HepG2 (cell line): Measurements from ENCODE around the gene RFC2. TPM values are rescaled to one million over a fixed set of nuclear protein-coding genes. Genes with fewer than 3 reads are reported as not detected.

ENCODE experiments used
- ETV5 ChIP-seq: IDR thresholded peaks from 2 replicates; pipeline ENCODE4 v1.6.1; 2018; ENCODE audit warnings: missing biosample characterization, missing genetic modification reagents, inconsistent platforms, borderline replicate concordance
- IKZF4 ChIP-seq: sonication (generic); formaldehyde crosslinking; IDR thresholded peaks from 2 replicates; pipeline ENCODE4 v1.5.1; 2020; ENCODE audit warnings: borderline replicate concordance, mild to moderate bottlenecking, low read depth, missing genetic modification reagents; ENCODE audit errors: not compliant biosample characterization
- NFATC3 ChIP-seq: sonication (generic); formaldehyde crosslinking; IDR thresholded peaks from 2 replicates; pipeline ENCODE4 v1.5.1; 2020; ENCODE audit warnings: mild to moderate bottlenecking, missing genetic modification reagents
- NR3C1 ChIP-seq: sonication (generic); formaldehyde crosslinking; IDR thresholded peaks from 2 replicates; pipeline ENCODE4 v1.4.0; 2020; ENCODE audit warnings: missing genetic modification reagents
- RARA ChIP-seq: IDR thresholded peaks from 2 replicates; pipeline ENCODE4 v1.6.1; 2016; ENCODE audit warnings: missing genetic modification reagents, missing compliant biosample characterization
- TCF7L2 ChIP-seq: IDR thresholded peaks from 2 replicates; pipeline ENCODE4 v1.6.1; 2011; ENCODE audit warnings: mild to moderate bottlenecking, low read depth, low read length, moderate library complexity
- ZNF496 ChIP-seq: sonication (generic); formaldehyde crosslinking; IDR thresholded peaks from 2 replicates; pipeline ENCODE4 v1.8.1; 2023; ENCODE audit warnings: mild to moderate bottlenecking, moderate library complexity, missing genetic modification reagents; ENCODE audit not compliant: insufficient replicate concordance
- ZNF672 ChIP-seq: sonication (generic); formaldehyde crosslinking; IDR thresholded peaks from 2 replicates; pipeline ENCODE4 v1.8.1; 2022; ENCODE audit warnings: missing genetic modification reagents
- polyA plus RNA-seq, 8 experiments: library from polyadenylated mRNA; depleted of rRNA in 3 of 8; stranded (reverse) in 7 of 8; unstranded in 1 of 8; fragments of >200 nt; fragmentation: Illumina TruSeq in 4 of 8; extraction: Trizol in 4 of 8; gene quantifications; 2 replicates each; pipeline versions ENCODE4 v1.2.1 to v1.2.3, GENCODE V29; 2011 to 2016; ENCODE audit warnings: low read depth in 4 of 8, missing spikeins in 1 of 8, mixed read lengths in 1 of 8; ENCODE audit not compliant: insufficient read depth in 1 of 8
- total RNA-seq, 5 experiments: library from RNA; depleted of rRNA; stranded (reverse); fragments of >200 nt; fragmentation: Illumina TruSeq; extraction: Trizol; gene quantifications; 2 replicates each; pipeline ENCODE4 v1.2.3, GENCODE V29; 2016; ENCODE audit warnings: low read depth in 1 of 5
- TF ChIP-seq, protein P1 (sequence below): sonication (generic); formaldehyde crosslinking; IDR thresholded peaks from 2 replicates; pipeline ENCODE4 v1.4.0; 2020; ENCODE audit warnings: missing genetic modification reagents
- TF ChIP-seq, protein P2 (sequence below): sonication (generic); formaldehyde crosslinking; IDR thresholded peaks from 2 replicates; pipeline ENCODE4 v1.4.0; 2020; ENCODE audit warnings: low read depth, mild to moderate bottlenecking, missing genetic modification reagents
- TF ChIP-seq, protein P3 (sequence below): sonication (generic); formaldehyde crosslinking; IDR thresholded peaks from 2 replicates; pipeline ENCODE4 v1.8.0; 2022; ENCODE audit warnings: mild to moderate bottlenecking, missing genetic modification reagents, moderate library complexity
- TF ChIP-seq, protein P4 (sequence below): sonication (generic); formaldehyde crosslinking; IDR thresholded peaks from 2 replicates; pipeline ENCODE4 v1.4.0; 2020; ENCODE audit warnings: missing genetic modification reagents, borderline replicate concordance
- TF ChIP-seq, protein P5 (sequence below): sonication (generic); formaldehyde crosslinking; IDR thresholded peaks from 2 replicates; pipeline ENCODE4 v1.9.0; 2022; ENCODE audit warnings: low read depth, missing genetic modification reagents
- TF ChIP-seq, protein P6 (sequence below): sonication (generic); formaldehyde crosslinking; IDR thresholded peaks from 2 replicates; pipeline ENCODE4 v1.5.1; 2020; ENCODE audit warnings: mild to moderate bottlenecking, missing genetic modification reagents, moderate library complexity

Gene RFC2
- total and polyA plus RNA-seq, 2 of the 13 experiments (the other 11 are each of a cell fraction or from before 2014, with no cell fraction given) = 14.6 to 43.5 TPM

DNA sequence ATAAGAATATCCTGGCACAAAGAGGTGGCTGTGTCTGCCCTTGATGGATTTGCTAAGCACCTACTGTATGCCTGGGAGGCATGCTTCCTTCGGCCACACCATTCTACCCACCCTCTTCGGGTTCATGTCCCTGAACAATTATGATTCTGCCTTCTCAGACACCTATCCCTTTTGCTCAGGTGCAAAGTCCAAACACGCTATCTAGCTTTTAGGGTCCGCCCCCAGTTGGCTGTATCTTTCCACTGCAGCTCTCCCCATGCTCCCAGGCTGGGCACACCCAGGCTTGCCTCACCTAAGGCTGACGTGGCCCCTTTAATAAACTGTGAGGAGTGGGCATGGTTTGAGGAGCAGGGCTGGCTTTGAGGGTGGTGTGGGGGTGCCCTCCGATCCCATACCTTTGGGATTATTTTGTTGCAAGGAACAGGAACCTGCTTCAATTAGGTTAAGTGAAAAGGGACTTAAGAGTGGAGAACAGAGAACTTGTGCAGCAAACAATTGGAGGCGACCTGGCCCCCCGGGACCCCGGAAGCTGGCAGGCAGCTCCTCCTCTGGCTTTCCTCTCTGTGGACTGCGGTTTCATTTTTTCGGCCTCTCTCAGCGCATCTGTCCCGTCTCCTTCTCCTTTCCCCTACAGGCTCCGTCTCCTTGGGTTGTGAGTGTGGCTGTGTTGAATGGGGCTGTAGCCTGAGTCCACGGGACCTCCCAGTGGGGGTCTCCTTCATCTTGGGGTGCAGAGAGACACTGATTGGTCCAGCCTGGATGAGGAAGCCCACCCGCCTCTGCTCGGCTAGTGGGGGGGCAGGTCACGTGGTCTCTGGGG, 38.8 kb upstream of the RFC2 start (continued):
- TF ChIP-seq, protein P1, sequence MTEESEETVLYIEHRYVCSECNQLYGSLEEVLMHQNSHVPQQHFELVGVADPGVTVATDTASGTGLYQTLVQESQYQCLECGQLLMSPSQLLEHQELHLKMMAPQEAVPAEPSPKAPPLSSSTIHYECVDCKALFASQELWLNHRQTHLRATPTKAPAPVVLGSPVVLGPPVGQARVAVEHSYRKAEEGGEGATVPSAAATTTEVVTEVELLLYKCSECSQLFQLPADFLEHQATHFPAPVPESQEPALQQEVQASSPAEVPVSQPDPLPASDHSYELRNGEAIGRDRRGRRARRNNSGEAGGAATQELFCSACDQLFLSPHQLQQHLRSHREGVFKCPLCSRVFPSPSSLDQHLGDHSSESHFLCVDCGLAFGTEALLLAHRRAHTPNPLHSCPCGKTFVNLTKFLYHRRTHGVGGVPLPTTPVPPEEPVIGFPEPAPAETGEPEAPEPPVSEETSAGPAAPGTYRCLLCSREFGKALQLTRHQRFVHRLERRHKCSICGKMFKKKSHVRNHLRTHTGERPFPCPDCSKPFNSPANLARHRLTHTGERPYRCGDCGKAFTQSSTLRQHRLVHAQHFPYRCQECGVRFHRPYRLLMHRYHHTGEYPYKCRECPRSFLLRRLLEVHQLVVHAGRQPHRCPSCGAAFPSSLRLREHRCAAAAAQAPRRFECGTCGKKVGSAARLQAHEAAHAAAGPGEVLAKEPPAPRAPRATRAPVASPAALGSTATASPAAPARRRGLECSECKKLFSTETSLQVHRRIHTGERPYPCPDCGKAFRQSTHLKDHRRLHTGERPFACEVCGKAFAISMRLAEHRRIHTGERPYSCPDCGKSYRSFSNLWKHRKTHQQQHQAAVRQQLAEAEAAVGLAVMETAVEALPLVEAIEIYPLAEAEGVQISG (CRISPR knock-in tag) = peak; percentile 43
- TF ChIP-seq, protein P2, sequence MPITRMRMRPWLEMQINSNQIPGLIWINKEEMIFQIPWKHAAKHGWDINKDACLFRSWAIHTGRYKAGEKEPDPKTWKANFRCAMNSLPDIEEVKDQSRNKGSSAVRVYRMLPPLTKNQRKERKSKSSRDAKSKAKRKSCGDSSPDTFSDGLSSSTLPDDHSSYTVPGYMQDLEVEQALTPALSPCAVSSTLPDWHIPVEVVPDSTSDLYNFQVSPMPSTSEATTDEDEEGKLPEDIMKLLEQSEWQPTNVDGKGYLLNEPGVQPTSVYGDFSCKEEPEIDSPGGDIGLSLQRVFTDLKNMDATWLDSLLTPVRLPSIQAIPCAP = no peak
- TF ChIP-seq, protein P3, sequence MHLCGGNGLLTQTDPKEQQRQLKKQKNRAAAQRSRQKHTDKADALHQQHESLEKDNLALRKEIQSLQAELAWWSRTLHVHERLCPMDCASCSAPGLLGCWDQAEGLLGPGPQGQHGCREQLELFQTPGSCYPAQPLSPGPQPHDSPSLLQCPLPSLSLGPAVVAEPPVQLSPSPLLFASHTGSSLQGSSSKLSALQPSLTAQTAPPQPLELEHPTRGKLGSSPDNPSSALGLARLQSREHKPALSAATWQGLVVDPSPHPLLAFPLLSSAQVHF = no peak
- TF ChIP-seq, protein P4, sequence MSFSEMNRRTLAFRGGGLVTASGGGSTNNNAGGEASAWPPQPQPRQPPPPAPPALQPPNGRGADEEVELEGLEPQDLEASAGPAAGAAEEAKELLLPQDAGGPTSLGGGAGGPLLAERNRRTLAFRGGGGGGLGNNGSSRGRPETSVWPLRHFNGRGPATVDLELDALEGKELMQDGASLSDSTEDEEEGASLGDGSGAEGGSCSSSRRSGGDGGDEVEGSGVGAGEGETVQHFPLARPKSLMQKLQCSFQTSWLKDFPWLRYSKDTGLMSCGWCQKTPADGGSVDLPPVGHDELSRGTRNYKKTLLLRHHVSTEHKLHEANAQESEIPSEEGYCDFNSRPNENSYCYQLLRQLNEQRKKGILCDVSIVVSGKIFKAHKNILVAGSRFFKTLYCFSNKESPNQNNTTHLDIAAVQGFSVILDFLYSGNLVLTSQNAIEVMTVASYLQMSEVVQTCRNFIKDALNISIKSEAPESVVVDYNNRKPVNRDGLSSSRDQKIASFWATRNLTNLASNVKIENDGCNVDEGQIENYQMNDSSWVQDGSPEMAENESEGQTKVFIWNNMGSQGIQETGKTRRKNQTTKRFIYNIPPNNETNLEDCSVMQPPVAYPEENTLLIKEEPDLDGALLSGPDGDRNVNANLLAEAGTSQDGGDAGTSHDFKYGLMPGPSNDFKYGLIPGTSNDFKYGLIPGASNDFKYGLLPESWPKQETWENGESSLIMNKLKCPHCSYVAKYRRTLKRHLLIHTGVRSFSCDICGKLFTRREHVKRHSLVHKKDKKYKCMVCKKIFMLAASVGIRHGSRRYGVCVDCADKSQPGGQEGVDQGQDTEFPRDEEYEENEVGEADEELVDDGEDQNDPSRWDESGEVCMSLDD (CRISPR knock-in tag) = peak; percentile 61; the same call in 1 of the 2 replicates
- TF ChIP-seq, protein P5, sequence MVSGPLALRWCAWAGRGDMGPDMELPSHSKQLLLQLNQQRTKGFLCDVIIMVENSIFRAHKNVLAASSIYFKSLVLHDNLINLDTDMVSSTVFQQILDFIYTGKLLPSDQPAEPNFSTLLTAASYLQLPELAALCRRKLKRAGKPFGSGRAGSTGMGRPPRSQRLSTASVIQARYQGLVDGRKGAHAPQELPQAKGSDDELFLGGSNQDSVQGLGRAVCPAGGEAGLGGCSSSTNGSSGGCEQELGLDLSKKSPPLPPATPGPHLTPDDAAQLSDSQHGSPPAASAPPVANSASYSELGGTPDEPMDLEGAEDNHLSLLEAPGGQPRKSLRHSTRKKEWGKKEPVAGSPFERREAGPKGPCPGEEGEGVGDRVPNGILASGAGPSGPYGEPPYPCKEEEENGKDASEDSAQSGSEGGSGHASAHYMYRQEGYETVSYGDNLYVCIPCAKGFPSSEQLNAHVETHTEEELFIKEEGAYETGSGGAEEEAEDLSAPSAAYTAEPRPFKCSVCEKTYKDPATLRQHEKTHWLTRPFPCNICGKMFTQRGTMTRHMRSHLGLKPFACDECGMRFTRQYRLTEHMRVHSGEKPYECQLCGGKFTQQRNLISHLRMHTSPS (CRISPR knock-in tag) = peak; percentile 52; the same call in 1 of the 2 replicates
- TF ChIP-seq TCF7L2 (no peak), RARA (peak; percentile 90), NFATC3 (CRISPR knock-in tag) (no peak), ZNF496 (CRISPR knock-in tag) (no peak), ETV5 (peak; percentile 40), NR3C1 (CRISPR knock-in tag) (no peak), IKZF4 (CRISPR knock-in tag) (no peak), ZNF672 (CRISPR knock-in tag) (no peak)
- TF ChIP-seq, protein P6, sequence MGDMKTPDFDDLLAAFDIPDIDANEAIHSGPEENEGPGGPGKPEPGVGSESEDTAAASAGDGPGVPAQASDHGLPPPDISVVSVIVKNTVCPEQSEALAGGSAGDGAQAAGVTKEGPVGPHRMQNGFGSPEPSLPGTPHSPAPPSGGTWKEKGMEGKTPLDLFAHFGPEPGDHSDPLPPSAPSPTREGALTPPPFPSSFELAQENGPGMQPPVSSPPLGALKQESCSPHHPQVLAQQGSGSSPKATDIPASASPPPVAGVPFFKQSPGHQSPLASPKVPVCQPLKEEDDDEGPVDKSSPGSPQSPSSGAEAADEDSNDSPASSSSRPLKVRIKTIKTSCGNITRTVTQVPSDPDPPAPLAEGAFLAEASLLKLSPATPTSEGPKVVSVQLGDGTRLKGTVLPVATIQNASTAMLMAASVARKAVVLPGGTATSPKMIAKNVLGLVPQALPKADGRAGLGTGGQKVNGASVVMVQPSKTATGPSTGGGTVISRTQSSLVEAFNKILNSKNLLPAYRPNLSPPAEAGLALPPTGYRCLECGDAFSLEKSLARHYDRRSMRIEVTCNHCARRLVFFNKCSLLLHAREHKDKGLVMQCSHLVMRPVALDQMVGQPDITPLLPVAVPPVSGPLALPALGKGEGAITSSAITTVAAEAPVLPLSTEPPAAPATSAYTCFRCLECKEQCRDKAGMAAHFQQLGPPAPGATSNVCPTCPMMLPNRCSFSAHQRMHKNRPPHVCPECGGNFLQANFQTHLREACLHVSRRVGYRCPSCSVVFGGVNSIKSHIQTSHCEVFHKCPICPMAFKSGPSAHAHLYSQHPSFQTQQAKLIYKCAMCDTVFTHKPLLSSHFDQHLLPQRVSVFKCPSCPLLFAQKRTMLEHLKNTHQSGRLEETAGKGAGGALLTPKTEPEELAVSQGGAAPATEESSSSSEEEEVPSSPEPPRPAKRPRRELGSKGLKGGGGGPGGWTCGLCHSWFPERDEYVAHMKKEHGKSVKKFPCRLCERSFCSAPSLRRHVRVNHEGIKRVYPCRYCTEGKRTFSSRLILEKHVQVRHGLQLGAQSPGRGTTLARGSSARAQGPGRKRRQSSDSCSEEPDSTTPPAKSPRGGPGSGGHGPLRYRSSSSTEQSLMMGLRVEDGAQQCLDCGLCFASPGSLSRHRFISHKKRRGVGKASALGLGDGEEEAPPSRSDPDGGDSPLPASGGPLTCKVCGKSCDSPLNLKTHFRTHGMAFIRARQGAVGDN (CRISPR knock-in tag) = peak; percentile 82
